ENCODE results near the gene SCUBE1.

SCUBE1 gene

GRCh38 chr22:43244803-43245527 lies 98.2 kb downstream of the SCUBE1 start:
- H3K4me3 ChIP-seq (ENCODE audit: low read depth, low read length) = no peak overlapping the region
- no peak for DNase-seq (ENCODE audit: low read depth)
- in situ Hi-C loops (cut with HindIII; ENCODE audit: low sequenced_read_pairs) = no loop called here

DNA sequence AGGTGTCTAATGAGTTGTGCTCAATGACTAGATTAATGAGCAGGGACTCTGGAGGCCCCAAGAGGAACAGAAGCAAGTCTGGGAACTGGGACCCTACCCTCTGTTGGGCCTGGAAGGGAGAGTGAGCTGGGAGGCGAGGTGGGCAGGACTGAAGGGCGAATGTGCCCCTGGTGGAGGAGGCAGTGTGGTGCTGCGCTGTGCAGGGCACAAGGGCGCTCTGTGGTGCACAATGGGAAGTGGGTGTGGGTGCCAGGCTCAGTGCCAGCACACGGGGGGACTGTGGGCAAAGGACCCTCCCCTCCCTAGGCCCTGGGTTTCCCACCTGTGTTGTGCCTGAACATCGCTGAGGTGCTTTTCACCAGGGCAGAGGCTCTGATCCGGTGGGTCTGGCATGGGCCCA lies 98.8 kb downstream of the SCUBE1 start:
- H3K4me3 ChIP-seq (ENCODE audit: low read depth, low read length) = no peak overlapping the region
- no peak for TF ChIP-seq CTCF (IDR thresholded peaks at IDR 0.05; ENCODE audit: low read depth, low read length, missing control alignments)
- in situ Hi-C loops (cut with HindIII; ENCODE audit: low sequenced_read_pairs) = no loop called here
- no peak for DNase-seq (ENCODE audit: low read depth)

More at GRCh38 chr22:43244803-43245527, 98.2 kb downstream of the SCUBE1 start:
- no peak for TF ChIP-seq CTCF (IDR thresholded peaks at IDR 0.05; ENCODE audit: low read depth, low read length, missing control alignments)

DNA sequence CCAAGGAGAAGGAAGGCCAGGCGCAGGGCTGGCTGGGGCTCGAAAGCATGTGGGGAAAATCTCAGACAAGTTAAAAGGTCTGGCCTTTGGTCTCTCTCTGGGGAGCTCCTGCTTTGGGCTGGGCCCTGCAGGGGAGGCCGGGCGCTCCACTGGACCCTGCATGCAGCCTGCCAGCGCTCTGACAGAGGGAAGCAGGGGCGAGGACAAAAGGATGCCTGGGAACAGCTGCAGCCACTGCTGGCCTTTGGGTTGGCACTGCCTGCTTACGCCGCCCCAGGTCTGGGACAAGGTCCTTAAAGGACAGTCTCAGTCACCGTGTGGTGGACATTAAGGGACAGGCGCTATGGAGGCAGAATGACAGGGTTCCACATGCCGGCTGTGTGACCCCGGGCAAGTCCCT lies 99.8 kb downstream of the SCUBE1 start:
- no peak for DNase-seq (ENCODE audit: low read depth)
- H3K4me3 ChIP-seq (ENCODE audit: low read depth, low read length) = no peak overlapping the region
- in situ Hi-C loops (cut with HindIII; ENCODE audit: low sequenced_read_pairs) = no loop called here
- no peak for TF ChIP-seq CTCF (IDR thresholded peaks at IDR 0.05; ENCODE audit: low read depth, low read length, missing control alignments)

DNA sequence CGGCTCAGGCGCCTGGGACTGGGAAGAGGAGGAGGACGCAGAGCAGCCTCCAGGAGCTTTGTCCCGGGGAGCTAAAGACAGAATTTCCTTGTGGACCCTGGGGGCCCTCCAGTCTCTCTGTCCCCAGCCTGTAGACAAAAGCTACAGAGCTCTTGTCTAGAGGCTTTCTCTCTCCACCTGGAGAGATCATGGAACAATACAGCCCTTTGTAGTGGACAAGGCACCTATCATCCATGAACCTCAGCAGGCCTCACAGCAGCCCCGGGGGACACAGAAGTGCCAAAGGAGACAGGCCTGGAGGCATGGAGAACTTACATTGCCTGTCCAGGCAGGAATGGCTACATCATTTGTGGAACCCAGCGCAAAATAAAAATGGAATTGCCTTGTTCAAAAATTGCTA lies 100.5 kb downstream of the SCUBE1 start:
- no peak for TF ChIP-seq CTCF (IDR thresholded peaks at IDR 0.05; ENCODE audit: low read depth, low read length, missing control alignments)
- DNase-seq (ENCODE audit: low read depth) = no peak
- in situ Hi-C loops (cut with HindIII; ENCODE audit: low sequenced_read_pairs) = no loop called here
- no peak overlapping the region for H3K4me3 ChIP-seq (ENCODE audit: low read depth, low read length)

- no peak for DNase-seq (ENCODE audit: low read depth)
These were observed 101.3 kb downstream of the SCUBE1 start for GRCh38 chr22:43241699-43242386.

DNA sequence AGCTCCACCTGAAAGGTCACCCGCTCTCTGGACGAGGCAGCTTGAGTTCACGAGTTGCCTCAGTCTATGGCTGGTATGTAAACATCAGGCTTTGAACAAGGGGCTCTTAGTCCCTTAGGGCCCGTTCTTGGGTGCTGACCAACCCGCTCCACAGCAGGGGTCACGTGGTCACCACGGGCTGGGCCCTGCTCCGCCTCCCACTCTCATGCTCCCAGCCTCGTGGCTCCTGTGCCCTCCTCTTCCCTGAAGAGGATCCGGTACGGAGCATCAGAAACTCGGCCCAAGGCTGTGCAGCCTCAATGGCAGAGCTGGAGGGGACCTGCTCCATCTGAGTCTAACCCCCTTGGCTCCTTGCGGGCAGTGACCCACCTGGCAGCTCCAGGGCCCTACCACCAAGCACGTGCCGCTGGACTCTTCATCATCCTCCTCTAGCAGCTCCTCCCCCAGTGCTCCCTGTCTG lies 102.0 kb downstream of the SCUBE1 start:
- no peak overlapping the region for H3K4me3 ChIP-seq (ENCODE audit: low read depth, low read length)
- no peak for TF ChIP-seq CTCF (IDR thresholded peaks at IDR 0.05; ENCODE audit: low read depth, low read length, missing control alignments)
- no peak for DNase-seq (ENCODE audit: low read depth)
- in situ Hi-C loops (cut with HindIII; ENCODE audit: low sequenced_read_pairs) = no loop called here

More at GRCh38 chr22:43241699-43242386, 101.3 kb downstream of the SCUBE1 start:
- in situ Hi-C loops (cut with HindIII; ENCODE audit: low sequenced_read_pairs) = no loop called here
- TF ChIP-seq CTCF (IDR thresholded peaks at IDR 0.05; ENCODE audit: low read depth, low read length, missing control alignments) = no peak
- no peak overlapping the region for H3K4me3 ChIP-seq (ENCODE audit: low read depth, low read length)

All from astrocyte of the cerebellum (primary cell).